H9 (cell line): Measurements from ENCODE around the gene VAV2. TPM values are rescaled to one million over a fixed set of nuclear protein-coding genes. Genes with fewer than 3 reads are reported as not detected.

Experiments
- DNase-seq: peaks from one replicate; pipeline ENCODE4 v3.0.0-alpha.2; 2017
- H2AFZ ChIP-seq: one replicate; pipeline ENCODE4 v1.6.1; 2013; ENCODE audit warnings: mild to moderate bottlenecking, low read length, control low read depth, moderate library complexity
- H2AK5ac ChIP-seq: 2 replicates; pipeline ENCODE4 v1.6.1; 2013; ENCODE audit warnings: low read length, control low read depth, mixed read lengths; ENCODE audit not compliant: insufficient read length
- H2BK120ac ChIP-seq: one replicate; pipeline ENCODE4 v1.6.1; 2013; ENCODE audit warnings: low read depth, mild to moderate bottlenecking, low read length, control low read depth, inconsistent platforms; ENCODE audit not compliant: poor library complexity, severe bottlenecking
- H2BK12ac ChIP-seq: 2 replicates; pipeline ENCODE4 v1.6.1; 2013; ENCODE audit warnings: low read length, control low read depth, mixed read lengths, low read depth; ENCODE audit not compliant: insufficient read length
- H2BK15ac ChIP-seq: 2 replicates; pipeline ENCODE4 v1.6.1; 2013; ENCODE audit warnings: low read depth, low read length, control low read depth
- H2BK20ac ChIP-seq: one replicate; pipeline ENCODE4 v1.6.1; 2013; ENCODE audit warnings: low read depth, mild to moderate bottlenecking, low read length, control low read depth, inconsistent platforms; ENCODE audit not compliant: poor library complexity, severe bottlenecking
- H2BK5ac ChIP-seq: 2 replicates; pipeline ENCODE4 v1.6.1; 2013; ENCODE audit warnings: low read length, control low read depth, mixed read lengths; ENCODE audit not compliant: insufficient read length
- H3K14ac ChIP-seq: 2 replicates; pipeline ENCODE4 v1.6.1; 2013; ENCODE audit warnings: low read length, control low read depth; ENCODE audit not compliant: insufficient read depth
- H3K18ac ChIP-seq: 2 replicates; pipeline ENCODE4 v1.6.1; 2013; ENCODE audit warnings: low read depth, mild to moderate bottlenecking, mixed read lengths, low read length, control low read depth; ENCODE audit not compliant: insufficient read length
- H3K23ac ChIP-seq: 2 replicates; pipeline ENCODE4 v1.6.1; 2013; ENCODE audit warnings: low read length, control low read depth, mixed read lengths, low read depth; ENCODE audit not compliant: insufficient read length
- H3K23me2 ChIP-seq: 2 replicates; pipeline ENCODE4 v1.6.1; 2013; ENCODE audit warnings: low read depth, mild to moderate bottlenecking, mixed read lengths, low read length, control low read depth; ENCODE audit not compliant: insufficient read length, poor library complexity, severe bottlenecking
- H3K27ac ChIP-seq: 2 replicates; pipeline ENCODE4 v1.5.1; 2013; ENCODE audit warnings: low read length, control low read depth, mixed read lengths, low read depth; ENCODE audit not compliant: insufficient read length
- H3K27me3 ChIP-seq: 2 replicates; pipeline ENCODE4 v1.6.1; 2013; ENCODE audit warnings: low read length, control low read depth, inconsistent platforms; ENCODE audit not compliant: insufficient read depth
- H3K4ac ChIP-seq: 2 replicates; pipeline ENCODE4 v1.6.1; 2013; ENCODE audit warnings: low read depth, mild to moderate bottlenecking, control low read depth, inconsistent platforms, low read length, moderate library complexity
- H3K4me1 ChIP-seq: 2 replicates; pipeline ENCODE4 v1.6.1; 2013; ENCODE audit warnings: low read length, control low read depth, inconsistent platforms; ENCODE audit not compliant: insufficient read depth
- H3K4me2 ChIP-seq: 2 replicates; pipeline ENCODE4 v1.6.1; 2013; ENCODE audit warnings: low read length, control low read depth, mixed read lengths; ENCODE audit not compliant: insufficient read length, insufficient read depth
- H3K56ac ChIP-seq: 2 replicates; pipeline ENCODE4 v1.6.1; 2013; ENCODE audit warnings: low read depth, mild to moderate bottlenecking, mixed read lengths, low read length, control low read depth; ENCODE audit not compliant: insufficient read length
- H3K79me1 ChIP-seq: 2 replicates; pipeline ENCODE4 v1.6.1; 2013; ENCODE audit warnings: low read depth, mild to moderate bottlenecking, moderate library complexity, low read length, control low read depth, inconsistent platforms; ENCODE audit not compliant: insufficient read depth, poor library complexity, severe bottlenecking
- H3K79me2 ChIP-seq: 2 replicates; pipeline ENCODE4 v1.6.1; 2013; ENCODE audit warnings: low read length, control low read depth, inconsistent platforms; ENCODE audit not compliant: insufficient read depth
- H3K9ac ChIP-seq: 2 replicates; pipeline ENCODE4 v1.6.1; 2013; ENCODE audit warnings: low read length, control low read depth, mixed read lengths; ENCODE audit not compliant: insufficient read length; ENCODE audit errors: extremely low read depth
- H3K9me3 ChIP-seq: one replicate; pipeline ENCODE4 v1.6.1; 2013; ENCODE audit warnings: low read depth, low read length, inconsistent platforms; ENCODE audit not compliant: control insufficient read depth
- H3T11ph ChIP-seq: one replicate; pipeline ENCODE4 v1.6.1; 2013; ENCODE audit warnings: mild to moderate bottlenecking, low read length, control low read depth, inconsistent platforms
- H4K20me1 ChIP-seq: one replicate; pipeline ENCODE4 v1.6.1; 2013; ENCODE audit not compliant: control insufficient read depth, insufficient read length, insufficient read depth
- H4K5ac ChIP-seq: 2 replicates; pipeline ENCODE4 v1.6.1; 2013; ENCODE audit warnings: low read depth, mild to moderate bottlenecking, mixed read lengths, low read length, control low read depth; ENCODE audit not compliant: insufficient read length
- H4K8ac ChIP-seq: replicated peaks from 2 replicates; pipeline ENCODE4 v1.6.1; 2013; ENCODE audit warnings: low read length, control low read depth, mixed read lengths, low read depth; ENCODE audit not compliant: insufficient read length
- H4K91ac ChIP-seq: 2 replicates; pipeline ENCODE4 v1.6.1; 2013; ENCODE audit warnings: low read depth, mild to moderate bottlenecking, moderate library complexity, mixed read lengths, low read length, control low read depth; ENCODE audit not compliant: insufficient read length
- H3K27ac Mint-ChIP-seq, 3 experiments: 2 replicates in 2 of 3; 3 replicates in 1 of 3; pipeline ENCODE4 v1.8.0; 2020 to 2021; ENCODE audit warnings: mixed read lengths in 3 of 3, mild to moderate bottlenecking in 1 of 3, moderate library complexity in 1 of 3
- H3K27me3 Mint-ChIP-seq: 2 replicates; pipeline ENCODE4 v1.8.0; 2021; ENCODE audit warnings: low read depth, mild to moderate bottlenecking, moderate library complexity, mixed read lengths
- H3K36me3 Mint-ChIP-seq, 3 experiments: 2 replicates in 2 of 3; 3 replicates in 1 of 3; pipeline ENCODE4 v1.8.0; 2020 to 2021; ENCODE audit warnings: low read depth in 3 of 3, mixed read lengths in 3 of 3; ENCODE audit not compliant: insufficient read depth in 1 of 3
- H3K4me1 Mint-ChIP-seq, 2 experiments: 2 replicates each; pipeline ENCODE4 v1.8.0; 2020; ENCODE audit warnings: mixed read lengths in 2 of 2
- H3K4me3 Mint-ChIP-seq, 2 experiments: 2 replicates in 1 of 2; 3 replicates in 1 of 2; pipeline ENCODE4 v1.8.0; 2020 to 2021; ENCODE audit warnings: mild to moderate bottlenecking in 2 of 2, mixed read lengths in 2 of 2, moderate library complexity in 1 of 2
- H3K9me3 Mint-ChIP-seq, 2 experiments: 2 replicates in 1 of 2; 3 replicates in 1 of 2; pipeline ENCODE4 v1.8.0; 2020; ENCODE audit warnings: mild to moderate bottlenecking in 2 of 2, mixed read lengths in 2 of 2, moderate library complexity in 1 of 2
- WGBS: extraction: QIAGEN DNeasy Blood & Tissue Kit; methylation state at CpG from one replicate; pipeline ENCODE4 v1.1.7; 2013; ENCODE audit warnings: missing lambda C conversion rate, low lambda C conversion rate, mixed read lengths; ENCODE audit not compliant: insufficient read length; ENCODE audit errors: extremely low coverage; 5-methylcytosine and 5-hydroxymethylcytosine counted together
- total RNA-seq: library from RNA; stranded (reverse); gene quantifications from 2 replicates; pipeline ENCODE4 v1.2.1, GENCODE V29; 2021
- TF ChIP-seq, protein P1 (sequence below): fragments of 200-600 bp; sonication (generic); conservative IDR thresholded peaks from 3 replicates; pipeline ENCODE4 v1.8.0; 2021; ENCODE audit warnings: antibody characterized with exemption, mild to moderate bottlenecking

The VAV2 gene
- total RNA-seq, 1 experiment from 2014 or later = 58.7 TPM

DNA sequence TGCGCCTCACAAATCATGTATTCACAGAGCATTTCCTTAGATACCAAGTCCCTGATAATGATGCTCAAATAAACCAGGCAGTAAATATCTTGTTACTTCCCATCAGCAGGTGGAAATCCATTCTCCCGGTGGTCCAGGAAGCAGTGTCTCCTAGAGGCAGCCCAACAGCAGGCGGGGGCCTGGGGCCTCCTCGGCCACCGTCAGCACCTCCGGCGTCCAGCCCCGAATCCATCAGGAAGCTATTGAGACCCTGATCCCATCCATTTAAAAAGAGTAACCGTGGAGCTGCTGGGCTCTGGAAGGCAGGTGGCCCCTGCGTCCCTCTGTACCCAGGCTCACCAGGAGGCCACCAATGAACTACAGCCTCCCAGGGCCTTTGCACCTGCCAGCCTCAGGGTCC lies 54.0 kb downstream of the VAV2 start:
- Histone ChIP-seq H2BK12ac (no peak overlapping the region), H3K27me3 (no peaks in the 10 kb centered on the region), H3K79me2 (no peaks in the 10 kb centered on the region; the same call in 1 of the 2 replicates), H2BK15ac (no peak overlapping the region), H4K5ac (no peak overlapping the region), H3K9ac (no peak overlapping the region), H3K4ac (no peak overlapping the region), H4K91ac (no peak overlapping the region), H3K79me1 (no peaks in the 10 kb centered on the region), H3K4me2 (no peak overlapping the region), H3K23me2 (no peaks in the 10 kb centered on the region), H3T11ph (no peak overlapping the region), H3K9me3 (no peaks in the 10 kb centered on the region), H3K4me1 (no peaks in the 10 kb centered on the region), H2BK5ac (no peak overlapping the region), H4K20me1 (no peaks in the 10 kb centered on the region), H3K23ac (no peak overlapping the region), H4K8ac (no peak overlapping the region), H2BK20ac (no peak overlapping the region), H2AK5ac (no peak overlapping the region), H2BK120ac (no peak overlapping the region), H3K14ac (no peak overlapping the region), H3K56ac (no peak overlapping the region), H3K18ac (no peak overlapping the region), H2AFZ (no peak overlapping the region), H3K27ac (no peak overlapping the region)
- TF ChIP-seq, protein P1, sequence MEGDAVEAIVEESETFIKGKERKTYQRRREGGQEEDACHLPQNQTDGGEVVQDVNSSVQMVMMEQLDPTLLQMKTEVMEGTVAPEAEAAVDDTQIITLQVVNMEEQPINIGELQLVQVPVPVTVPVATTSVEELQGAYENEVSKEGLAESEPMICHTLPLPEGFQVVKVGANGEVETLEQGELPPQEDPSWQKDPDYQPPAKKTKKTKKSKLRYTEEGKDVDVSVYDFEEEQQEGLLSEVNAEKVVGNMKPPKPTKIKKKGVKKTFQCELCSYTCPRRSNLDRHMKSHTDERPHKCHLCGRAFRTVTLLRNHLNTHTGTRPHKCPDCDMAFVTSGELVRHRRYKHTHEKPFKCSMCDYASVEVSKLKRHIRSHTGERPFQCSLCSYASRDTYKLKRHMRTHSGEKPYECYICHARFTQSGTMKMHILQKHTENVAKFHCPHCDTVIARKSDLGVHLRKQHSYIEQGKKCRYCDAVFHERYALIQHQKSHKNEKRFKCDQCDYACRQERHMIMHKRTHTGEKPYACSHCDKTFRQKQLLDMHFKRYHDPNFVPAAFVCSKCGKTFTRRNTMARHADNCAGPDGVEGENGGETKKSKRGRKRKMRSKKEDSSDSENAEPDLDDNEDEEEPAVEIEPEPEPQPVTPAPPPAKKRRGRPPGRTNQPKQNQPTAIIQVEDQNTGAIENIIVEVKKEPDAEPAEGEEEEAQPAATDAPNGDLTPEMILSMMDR = no peak
- no peak overlapping the region for H3K4me3 Mint-ChIP-seq
- H3K9me3 Mint-ChIP-seq = peaks cover 0 to 5% of the 10 kb centered on the region in 2 experiments; a peak in 3 of 5 replicates
- peak overlapping the region in 2 of 3 experiments; percentile 19 to 56; a peak in 3 of 7 replicates for H3K27ac Mint-ChIP-seq
- peaks cover 17 to 22% of the 10 kb centered on the region in 2 experiments for H3K4me1 Mint-ChIP-seq
- H3K36me3 Mint-ChIP-seq = peaks cover 15 to 49% (median 25%) of the 10 kb centered on the region in 3 experiments; a peak in 6 of 7 replicates
- no CpG with 5 or more reads among the region's 10 CpGs for WGBS
- H3K27me3 Mint-ChIP-seq = no peaks in the 10 kb centered on the region
- DNase-seq = no peak
